ENCODE data around the gene MFSD12. TPM values are rescaled to one million over a fixed set of nuclear protein-coding genes. Genes with fewer than 3 reads are reported as not detected.
"Not testable (repeated sequence)": the region's sequence is repeated elsewhere in the genome, so short reads cannot be mapped to it uniquely, and the experiment has no call there.

Gene MFSD12
- total and polyA plus RNA-seq, 11 donors, result 15.7 to 62.8 (median 23.4) TPM

DNA sequence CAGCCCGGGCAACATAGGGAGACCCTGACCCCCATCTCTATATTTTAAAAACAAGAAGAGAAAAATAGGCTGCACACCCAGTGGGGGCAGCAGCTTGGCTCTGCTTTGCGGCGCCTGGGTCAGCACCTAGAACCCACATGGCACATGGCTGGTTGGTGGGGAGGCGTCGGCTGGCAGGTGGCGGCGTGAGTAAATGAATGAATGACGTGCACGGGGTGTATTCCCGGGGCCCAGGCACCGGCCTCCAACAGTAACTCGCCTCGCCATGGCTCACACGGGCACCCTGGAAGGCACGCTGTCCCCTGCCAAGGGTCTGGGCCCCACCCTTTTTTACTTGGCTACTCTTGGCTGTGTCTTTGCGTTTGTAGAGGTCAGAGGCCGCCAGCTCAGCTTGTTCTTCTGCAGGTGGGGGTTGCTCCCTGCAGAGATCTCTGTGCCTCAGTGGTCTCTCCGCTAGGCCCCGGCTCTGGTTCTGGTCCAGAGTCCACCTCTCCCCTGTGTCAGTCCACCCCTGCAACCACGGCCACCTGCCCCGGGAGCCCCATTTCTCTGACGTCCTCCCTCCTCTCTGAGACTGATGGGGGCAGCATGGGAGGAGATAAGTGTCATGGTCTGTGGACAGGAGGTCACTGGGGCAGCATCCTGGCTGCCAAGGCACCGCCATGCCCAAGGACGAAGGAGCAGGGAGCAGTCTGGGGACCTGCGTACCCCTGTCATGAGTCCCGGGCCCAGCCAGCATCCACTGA, 45.7 kb downstream of the MFSD12 start:
- ATAC-seq (no peak), DNase-seq (no peak)
- no peak overlapping the region for H3K4me3 ChIP-seq
- WGBS, 4 donors, result 79 to 87% (median 82%) methylated on average over 24 to 26 of the region's 26 CpGs
- no peaks in the 10 kb centered on the region for H3K9me3 ChIP-seq
- intact Hi-C loops (cut with DNase I), result no loop called here
- TF ChIP-seq, protein P1, sequence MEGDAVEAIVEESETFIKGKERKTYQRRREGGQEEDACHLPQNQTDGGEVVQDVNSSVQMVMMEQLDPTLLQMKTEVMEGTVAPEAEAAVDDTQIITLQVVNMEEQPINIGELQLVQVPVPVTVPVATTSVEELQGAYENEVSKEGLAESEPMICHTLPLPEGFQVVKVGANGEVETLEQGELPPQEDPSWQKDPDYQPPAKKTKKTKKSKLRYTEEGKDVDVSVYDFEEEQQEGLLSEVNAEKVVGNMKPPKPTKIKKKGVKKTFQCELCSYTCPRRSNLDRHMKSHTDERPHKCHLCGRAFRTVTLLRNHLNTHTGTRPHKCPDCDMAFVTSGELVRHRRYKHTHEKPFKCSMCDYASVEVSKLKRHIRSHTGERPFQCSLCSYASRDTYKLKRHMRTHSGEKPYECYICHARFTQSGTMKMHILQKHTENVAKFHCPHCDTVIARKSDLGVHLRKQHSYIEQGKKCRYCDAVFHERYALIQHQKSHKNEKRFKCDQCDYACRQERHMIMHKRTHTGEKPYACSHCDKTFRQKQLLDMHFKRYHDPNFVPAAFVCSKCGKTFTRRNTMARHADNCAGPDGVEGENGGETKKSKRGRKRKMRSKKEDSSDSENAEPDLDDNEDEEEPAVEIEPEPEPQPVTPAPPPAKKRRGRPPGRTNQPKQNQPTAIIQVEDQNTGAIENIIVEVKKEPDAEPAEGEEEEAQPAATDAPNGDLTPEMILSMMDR (IDR thresholded peaks at IDR 0.05), result no peak
- TF ChIP-seq POLR2A (IDR thresholded peaks at IDR 0.05), result no peak
- H3K27ac ChIP-seq, result no peak overlapping the region
- no peaks in the 10 kb centered on the region for H3K27me3 ChIP-seq
- H3K36me3 ChIP-seq, result peaks cover 0 to 24% (median 2%) of the 10 kb centered on the region in 9 donors
- peaks cover 0 to 68% (median 23%) of the 10 kb centered on the region in 12 donors for H3K4me1 ChIP-seq

DNA sequence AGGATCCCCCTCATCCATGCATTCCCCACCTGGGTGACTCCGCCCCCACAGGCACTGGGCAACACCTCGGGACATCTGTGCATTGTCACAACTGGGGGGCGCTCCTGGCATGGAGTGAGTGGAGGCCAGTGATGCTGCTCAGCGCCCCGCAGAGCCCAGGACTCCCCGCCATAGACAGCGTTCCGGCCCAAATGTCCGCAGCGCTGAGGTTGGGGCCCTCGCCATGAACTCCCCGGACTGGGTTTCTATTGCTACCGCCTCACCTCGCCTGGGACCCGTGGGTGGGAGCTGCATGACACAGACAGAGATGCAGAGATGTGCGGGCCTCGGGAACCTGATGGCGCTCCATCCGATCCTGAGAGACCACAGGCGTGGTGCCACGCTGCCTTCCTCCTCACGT, 46.7 kb downstream of the MFSD12 start:
- intact Hi-C loops (cut with DNase I), result no loop called here
- H3K27ac ChIP-seq, result no peak overlapping the region

DNA sequence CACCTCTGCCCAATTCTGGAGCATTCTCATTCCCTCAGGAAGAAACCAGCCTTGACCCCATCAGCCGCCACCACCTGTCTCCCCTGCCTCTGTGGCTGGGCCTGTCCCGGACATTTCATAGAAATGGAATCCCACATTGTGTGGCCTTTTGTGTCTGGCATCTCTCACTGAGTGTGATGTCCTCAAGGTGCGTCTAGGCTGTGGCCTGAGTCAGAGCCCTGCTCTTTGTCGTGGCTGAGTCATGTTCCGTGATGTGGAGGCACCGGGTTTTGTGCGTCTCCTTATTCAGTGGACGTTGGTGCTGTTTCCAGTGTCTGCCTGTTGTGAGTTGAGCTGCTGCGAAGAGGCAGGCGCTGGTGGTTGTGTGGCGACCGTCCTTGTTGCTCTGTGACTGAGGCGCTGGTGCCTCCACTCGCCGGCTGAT, 47.8 kb downstream of the MFSD12 start:
- DNase-seq (no peak), ATAC-seq (no peak)
- no peaks in the 10 kb centered on the region for H3K9me3 ChIP-seq
- peaks cover 4 to 70% (median 25%) of the 10 kb centered on the region in 12 donors for H3K4me1 ChIP-seq
- no peaks in the 10 kb centered on the region for H3K27me3 ChIP-seq
- no peak overlapping the region for H3K27ac ChIP-seq
- WGBS, 4 donors, result 88 to 91% (median 88%) methylated on average over 12 to 15 of the region's 15 CpGs
- TF ChIP-seq POLR2A (IDR thresholded peaks at IDR 0.05), result no peak
- TF ChIP-seq, protein P1 (IDR thresholded peaks at IDR 0.05), result no peak
- peaks cover 0 to 24% (median 2%) of the 10 kb centered on the region in 9 donors for H3K36me3 ChIP-seq
- no peak overlapping the region for H3K4me3 ChIP-seq
- intact Hi-C loops (cut with DNase I), result no loop called here

More for the DNA sequence above, 46.7 kb downstream of the MFSD12 start:
- Histone ChIP-seq H3K36me3 (peaks cover 0 to 24% (median 2%) of the 10 kb centered on the region in 9 donors), H3K9me3 (no peaks in the 10 kb centered on the region), H3K27me3 (no peaks in the 10 kb centered on the region), H3K4me3 (no peak overlapping the region), H3K4me1 (peaks cover 0 to 66% (median 23%) of the 10 kb centered on the region in 12 donors)
- no peak for TF ChIP-seq POLR2A (IDR thresholded peaks at IDR 0.05)
- TF ChIP-seq, protein P1 (IDR thresholded peaks at IDR 0.05), result no peak
- DNase-seq (no peak), ATAC-seq (no peak)
- 85 to 92% (median 91%) methylated on average over 10 to 22 of the region's 22 CpGs for WGBS, 4 donors

DNA sequence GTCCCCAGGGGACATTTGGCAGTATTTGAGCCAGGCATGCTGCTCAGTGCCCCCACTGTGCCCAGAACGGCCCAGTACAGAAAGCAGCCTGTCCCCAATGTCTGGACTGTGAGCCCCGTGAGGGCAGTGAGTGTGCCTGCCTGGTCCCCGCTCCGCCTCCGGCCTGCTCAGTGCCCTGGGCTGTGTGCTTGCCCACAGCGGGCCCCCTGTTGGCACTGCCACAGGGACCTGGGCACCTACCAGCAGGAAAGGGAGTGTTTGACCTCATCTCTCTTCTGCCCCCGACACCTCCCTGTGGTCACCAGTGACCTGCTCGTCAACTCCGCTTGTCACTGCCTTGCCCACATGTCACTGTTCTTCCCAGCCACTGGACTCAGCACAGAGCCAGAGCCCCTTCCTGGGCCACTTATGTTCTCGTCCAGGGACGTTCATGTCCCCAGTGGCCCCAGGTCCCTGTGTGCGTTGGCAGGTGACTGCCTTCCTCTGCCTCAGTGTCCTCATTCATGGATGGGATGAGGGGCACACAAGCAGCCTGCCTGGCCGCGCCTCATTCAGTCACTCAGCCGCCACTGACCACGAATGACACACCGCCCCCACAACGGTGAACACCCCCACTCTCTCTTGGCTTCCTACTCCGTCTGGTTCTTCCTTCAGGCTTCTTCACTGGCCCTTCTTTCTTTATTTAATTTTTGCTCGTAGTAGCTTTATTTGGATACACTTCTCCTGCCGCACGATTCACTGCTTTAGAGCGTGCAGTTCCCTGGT, 48.4 kb downstream of the MFSD12 start:
- ATAC-seq, result no peak
- H3K4me3 ChIP-seq, result no peak overlapping the region
- H3K36me3 ChIP-seq, result peaks cover 0 to 24% (median 2%) of the 10 kb centered on the region in 9 donors
- H3K27me3 ChIP-seq, result no peaks in the 10 kb centered on the region
- 84 to 88% (median 84%) methylated on average over 22 to 23 of the region's 23 CpGs for WGBS, 4 donors
- no peak for DNase-seq
- intact Hi-C loops (cut with DNase I), result no loop called here
- H3K27ac ChIP-seq, result no peak overlapping the region
- H3K4me1 ChIP-seq, result peaks cover 4 to 66% (median 25%) of the 10 kb centered on the region in 12 donors
- no peaks in the 10 kb centered on the region for H3K9me3 ChIP-seq
- TF ChIP-seq, protein P1 (IDR thresholded peaks at IDR 0.05), result no peak
- TF ChIP-seq POLR2A (IDR thresholded peaks at IDR 0.05), result no peak

DNA sequence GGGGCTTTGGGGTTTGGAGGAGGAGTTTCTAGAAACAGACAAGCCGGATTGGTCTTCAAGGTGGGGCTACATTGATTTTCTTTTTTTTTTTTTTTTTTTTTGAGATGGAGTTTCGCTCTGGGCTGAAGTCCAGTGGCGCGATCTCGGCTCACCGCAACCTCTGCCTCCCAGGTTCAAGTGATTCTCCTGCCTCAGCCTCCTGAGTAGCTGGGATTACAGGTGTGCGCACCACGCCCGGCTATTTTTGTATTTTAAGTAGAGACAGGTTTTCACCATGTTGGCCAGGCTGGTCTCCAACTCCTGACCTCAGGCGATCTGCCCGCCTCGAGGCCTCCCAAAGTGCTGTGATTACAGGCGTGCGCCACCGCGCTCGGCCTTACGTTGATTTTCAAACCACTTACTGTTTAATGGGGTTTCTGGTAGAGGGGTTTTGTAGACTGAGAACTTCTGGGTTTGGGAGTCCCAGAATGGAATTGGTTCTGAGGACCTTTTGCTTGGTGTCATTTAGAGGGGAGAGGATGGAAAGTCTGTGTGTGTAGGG, 49.2 kb downstream of the MFSD12 start:
- ATAC-seq; H3K9me3 ChIP-seq; H3K27ac ChIP-seq; intact Hi-C loops (cut with DNase I); H3K27me3 ChIP-seq; DNase-seq: not testable (repeated sequence)
- 94 to 97% (median 96%) methylated on average over 18 of the region's 18 CpGs for WGBS, 4 donors
- Histone ChIP-seq H3K4me1 (peaks cover 4 to 61% (median 21%) of the 10 kb centered on the region in 12 donors), H3K36me3 (peaks cover 0 to 24% (median 2%) of the 10 kb centered on the region in 9 donors), H3K4me3 (peak overlapping the region in 1 of 12 donors; percentile 93)

Data from heart left ventricle (tissue), 16 donors.